IPS-20b (cell line): ENCODE data around the gene SEC14L3.
"Not testable (repeated sequence)": the region's sequence is repeated elsewhere in the genome, so short reads cannot be mapped to it uniquely, and the experiment has no call there.

Source experiments
- H3K27ac ChIP-seq: one replicate; pipeline ENCODE4 v1.5.1; 2013; ENCODE audit warnings: low read length
- H3K27me3 ChIP-seq: 2 replicates; pipeline ENCODE4 v1.6.1; 2013; ENCODE audit warnings: mild to moderate bottlenecking, low read length, inconsistent platforms; ENCODE audit not compliant: insufficient read depth
- H3K36me3 ChIP-seq: 2 replicates; pipeline ENCODE4 v1.6.1; 2013; ENCODE audit warnings: low read depth, mild to moderate bottlenecking, inconsistent platforms, low read length, moderate library complexity; ENCODE audit not compliant: insufficient read depth
- H3K4me1 ChIP-seq: 2 replicates; pipeline ENCODE4 v1.6.1; 2013; ENCODE audit warnings: mild to moderate bottlenecking, control low read depth, inconsistent platforms, low read length, moderate library complexity; ENCODE audit not compliant: insufficient read depth
- H3K4me3 ChIP-seq: 2 replicates; pipeline ENCODE4 v1.5.1; 2013; ENCODE audit warnings: mild to moderate bottlenecking, low read length, inconsistent platforms
- H3K9ac ChIP-seq: 2 replicates; pipeline ENCODE4 v1.6.1; 2013; ENCODE audit warnings: low read depth, mild to moderate bottlenecking, inconsistent platforms, low read length, moderate library complexity
- H3K9me3 ChIP-seq: 2 replicates; pipeline ENCODE4 v1.6.1; 2013; ENCODE audit warnings: mild to moderate bottlenecking, low read depth, low read length, inconsistent platforms; ENCODE audit not compliant: insufficient read depth

Gene SEC14L3

DNA sequence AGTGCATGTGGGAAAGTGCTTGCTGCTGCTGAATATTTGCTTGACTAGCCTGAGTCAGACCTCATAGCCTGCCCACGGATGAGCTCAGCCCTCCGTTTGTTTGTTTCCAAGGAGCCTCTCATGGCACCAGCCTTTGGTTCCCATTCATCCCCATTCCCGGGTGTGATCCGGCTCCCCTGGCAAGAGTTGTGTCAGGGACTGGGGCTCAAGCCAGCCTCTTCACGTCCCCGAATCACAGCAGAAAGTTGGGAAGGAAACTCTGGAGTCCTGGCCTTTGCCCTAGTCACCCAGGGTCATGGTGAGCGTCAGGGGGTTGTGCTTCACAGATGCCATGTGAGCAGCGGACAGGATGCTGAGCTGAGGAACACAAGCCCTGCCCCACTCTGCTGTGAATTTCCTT, 13.8 kb downstream of the SEC14L3 start:
- H3K4me3 ChIP-seq = no peak overlapping the region
- H3K4me1 ChIP-seq = no peaks in the 10 kb centered on the region
- no peaks in the 10 kb centered on the region for H3K9me3 ChIP-seq
- no peak overlapping the region for H3K27ac ChIP-seq
- H3K27me3 ChIP-seq = no peaks in the 10 kb centered on the region
- no peaks in the 10 kb centered on the region for H3K36me3 ChIP-seq
- no peak overlapping the region for H3K9ac ChIP-seq

DNA sequence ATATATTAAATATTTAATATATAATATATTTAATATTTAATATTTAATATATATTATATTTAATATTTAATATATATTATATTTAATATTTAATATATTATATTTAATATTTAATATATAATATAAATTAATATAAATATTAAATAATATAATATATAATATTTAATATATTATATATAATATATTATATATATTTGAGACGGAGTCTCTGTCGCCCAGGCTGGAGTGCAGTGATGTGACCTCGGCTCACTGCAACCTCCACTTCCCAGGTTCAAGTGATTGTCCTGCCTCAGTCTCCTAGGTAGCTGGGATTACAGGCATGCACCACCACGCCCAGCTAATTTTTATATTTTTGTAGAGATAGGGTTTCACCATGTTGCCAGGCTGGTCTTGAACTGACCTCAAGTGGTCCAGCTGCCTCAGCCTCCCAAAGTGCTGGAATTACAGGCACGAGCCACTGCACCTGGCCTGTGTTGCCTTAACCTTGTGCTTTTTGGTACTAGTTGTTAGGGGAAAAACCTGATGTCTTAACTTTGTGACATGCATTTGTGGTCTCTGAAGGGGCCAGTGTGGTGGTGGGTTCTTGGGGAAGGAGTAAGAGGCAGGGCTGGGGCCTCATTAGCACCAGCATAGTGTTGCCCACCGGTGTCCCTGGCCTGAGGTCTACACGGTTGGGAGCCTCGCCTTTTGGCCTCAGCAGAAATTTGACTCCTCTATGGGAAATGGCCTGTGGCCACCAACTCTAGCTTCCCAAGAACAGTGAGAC, 16.6 kb downstream of the SEC14L3 start:
- Histone ChIP-seq H3K27ac (no peak overlapping the region), H3K4me1 (no peaks in the 10 kb centered on the region), H3K9ac (no peak overlapping the region), H3K4me3 (no peak overlapping the region), H3K27me3 (no peaks in the 10 kb centered on the region), H3K9me3 (no peaks in the 10 kb centered on the region), H3K36me3 (no peaks in the 10 kb centered on the region)

DNA sequence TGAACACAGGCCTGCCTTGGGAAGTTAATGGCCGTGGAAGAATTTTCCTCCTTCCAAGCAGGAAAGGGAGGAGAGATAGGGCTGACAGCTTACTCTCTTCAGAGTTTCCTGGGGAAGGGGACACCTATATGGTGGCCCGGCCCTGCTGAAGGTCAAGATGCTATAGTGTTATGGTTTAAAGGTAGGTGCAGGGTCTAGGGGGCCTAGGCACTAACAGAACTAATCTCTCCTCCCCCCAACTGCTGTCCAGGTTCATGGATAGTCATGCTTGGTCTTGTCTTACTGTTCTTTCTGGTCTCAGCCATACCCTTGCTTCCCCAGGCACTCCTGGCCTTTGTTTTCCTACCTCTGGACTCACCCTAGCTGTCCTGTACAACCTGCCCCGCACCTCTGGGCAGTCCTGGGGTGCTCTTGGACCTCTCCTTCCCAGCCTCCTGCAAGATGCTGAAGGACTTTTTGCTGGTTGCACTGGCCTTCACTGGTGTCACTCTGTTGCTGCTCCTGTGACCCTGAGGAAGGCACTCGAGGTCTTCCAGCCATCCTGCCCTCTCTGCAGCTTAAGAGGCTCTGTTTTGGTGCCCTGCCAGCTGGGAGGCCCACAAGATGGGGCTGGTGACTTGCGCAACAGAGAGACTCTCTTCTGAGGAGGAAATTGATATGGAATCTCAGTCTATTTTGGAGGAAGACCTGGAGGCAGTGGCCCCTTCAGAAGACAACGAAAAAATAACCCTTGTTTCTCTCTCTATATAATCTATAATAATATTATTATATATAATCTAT, 17.9 kb downstream of the SEC14L3 start:
- Histone ChIP-seq H3K9ac (no peak overlapping the region), H3K36me3 (no peaks in the 10 kb centered on the region), H3K4me1 (no peaks in the 10 kb centered on the region), H3K27ac (no peak overlapping the region), H3K4me3 (no peak overlapping the region), H3K27me3 (no peaks in the 10 kb centered on the region), H3K9me3 (no peaks in the 10 kb centered on the region)

DNA sequence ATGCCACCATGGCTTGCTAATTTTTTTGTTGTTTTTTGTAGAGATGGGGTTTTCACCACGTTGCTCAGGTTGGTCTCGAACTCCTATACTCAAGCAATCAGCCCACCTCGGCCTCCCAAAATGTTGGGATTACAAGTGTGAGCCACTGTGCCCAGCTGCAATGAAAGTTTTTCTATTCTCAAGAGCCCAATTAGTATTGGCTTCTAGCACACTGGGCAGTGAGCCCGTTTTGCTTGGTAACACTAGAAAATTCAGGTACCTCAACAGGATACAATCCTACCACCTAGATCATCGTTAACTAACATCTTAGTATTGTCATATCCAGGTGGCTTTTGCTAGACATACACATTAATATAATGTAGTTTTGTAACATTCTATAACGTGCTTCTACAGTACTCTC, 19.0 kb downstream of the SEC14L3 start:
- Histone ChIP-seq H3K27me3 (no peaks in the 10 kb centered on the region), H3K4me3 (no peak overlapping the region), H3K4me1 (no peaks in the 10 kb centered on the region), H3K27ac (no peak overlapping the region), H3K9me3 (no peaks in the 10 kb centered on the region), H3K36me3 (no peaks in the 10 kb centered on the region), H3K9ac (no peak overlapping the region)

DNA sequence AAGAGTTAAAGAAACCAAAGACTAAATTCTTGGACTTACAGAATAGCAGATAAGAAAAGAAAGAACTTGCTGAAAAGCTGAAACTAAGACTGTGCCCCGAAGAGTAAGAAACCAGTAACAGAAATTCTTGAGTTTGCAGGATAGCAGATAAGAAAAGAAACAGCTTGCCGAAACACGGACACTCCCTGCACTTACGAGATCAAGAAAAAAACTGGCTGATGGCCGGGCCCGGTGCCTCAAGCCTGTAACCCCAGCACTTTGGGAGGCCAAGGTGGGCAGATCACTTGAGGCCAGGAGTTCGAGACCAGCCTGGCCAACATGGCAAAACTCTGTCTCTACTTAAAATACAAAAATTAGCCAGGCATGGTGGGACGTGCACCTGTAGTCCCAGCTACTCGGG, 20.3 kb downstream of the SEC14L3 start:
- not testable (repeated sequence) for H3K36me3 ChIP-seq, H3K9me3 ChIP-seq, H3K4me3 ChIP-seq, H3K27me3 ChIP-seq, H3K9ac ChIP-seq, H3K4me1 ChIP-seq, H3K27ac ChIP-seq

DNA sequence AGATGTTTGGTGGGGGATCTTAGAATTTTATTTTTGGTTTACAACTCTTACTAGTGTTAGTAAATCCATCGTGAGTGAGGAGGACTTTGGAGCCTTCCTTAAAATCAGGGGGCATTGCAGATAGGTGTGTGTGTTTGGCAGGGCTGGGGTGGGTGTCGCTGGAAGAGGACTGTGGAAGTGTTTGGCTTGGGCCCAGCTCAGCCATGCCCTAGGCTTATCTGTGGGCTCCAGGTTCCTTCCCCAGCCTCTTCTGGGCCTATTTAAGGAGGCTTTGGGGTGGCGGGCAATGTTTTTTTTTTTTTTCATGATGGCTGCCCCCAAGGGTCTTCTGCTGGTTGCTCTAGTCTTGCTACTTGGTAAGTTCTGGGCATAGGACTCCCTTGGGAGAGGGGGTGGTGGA, 24.2 kb downstream of the SEC14L3 start:
- Histone ChIP-seq H3K27ac (no peak overlapping the region), H3K9ac (no peak overlapping the region), H3K36me3 (no peaks in the 10 kb centered on the region), H3K4me3 (no peak overlapping the region), H3K27me3 (no peaks in the 10 kb centered on the region), H3K9me3 (no peaks in the 10 kb centered on the region), H3K4me1 (peaks cover 5% of the 10 kb centered on the region; the same call in 1 of the 2 replicates)

DNA sequence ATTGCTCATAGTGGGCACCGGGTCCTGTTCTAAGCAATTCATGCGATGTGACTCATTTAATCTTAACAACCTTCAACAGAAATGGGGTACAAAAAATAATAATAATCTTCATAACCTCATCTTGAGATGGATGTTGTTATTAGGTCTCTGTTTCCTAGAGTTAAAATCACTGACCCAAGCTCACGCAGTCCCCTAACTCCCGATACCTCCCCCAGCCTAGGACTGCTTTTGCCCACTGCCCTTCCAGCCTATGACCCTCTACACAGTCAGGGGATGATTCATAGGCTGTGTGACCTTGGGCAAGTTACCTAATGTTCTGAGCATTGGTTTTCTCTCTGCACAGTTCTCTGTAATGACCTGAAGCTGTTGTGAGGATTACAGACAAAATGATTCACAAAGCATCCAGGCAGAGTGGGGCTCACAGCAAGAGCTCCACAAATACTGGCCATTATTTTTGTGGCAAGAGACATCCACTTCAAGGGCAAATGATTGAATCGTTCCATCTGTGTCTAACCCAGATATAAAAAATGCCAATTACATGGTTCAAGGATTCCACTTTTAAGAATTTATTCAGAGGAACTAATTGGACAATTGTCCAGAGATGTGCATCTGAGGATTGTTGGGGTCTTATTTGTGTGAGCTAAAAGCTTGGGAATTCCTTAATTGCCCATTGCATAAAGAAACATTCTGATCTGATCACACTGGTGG, 26.2 kb downstream of the SEC14L3 start:
- Histone ChIP-seq H3K9me3 (no peaks in the 10 kb centered on the region), H3K4me3 (no peak overlapping the region), H3K4me1 (peaks cover 5% of the 10 kb centered on the region; the same call in 1 of the 2 replicates), H3K27me3 (no peaks in the 10 kb centered on the region), H3K36me3 (no peaks in the 10 kb centered on the region), H3K27ac (no peak overlapping the region), H3K9ac (no peak overlapping the region)

DNA sequence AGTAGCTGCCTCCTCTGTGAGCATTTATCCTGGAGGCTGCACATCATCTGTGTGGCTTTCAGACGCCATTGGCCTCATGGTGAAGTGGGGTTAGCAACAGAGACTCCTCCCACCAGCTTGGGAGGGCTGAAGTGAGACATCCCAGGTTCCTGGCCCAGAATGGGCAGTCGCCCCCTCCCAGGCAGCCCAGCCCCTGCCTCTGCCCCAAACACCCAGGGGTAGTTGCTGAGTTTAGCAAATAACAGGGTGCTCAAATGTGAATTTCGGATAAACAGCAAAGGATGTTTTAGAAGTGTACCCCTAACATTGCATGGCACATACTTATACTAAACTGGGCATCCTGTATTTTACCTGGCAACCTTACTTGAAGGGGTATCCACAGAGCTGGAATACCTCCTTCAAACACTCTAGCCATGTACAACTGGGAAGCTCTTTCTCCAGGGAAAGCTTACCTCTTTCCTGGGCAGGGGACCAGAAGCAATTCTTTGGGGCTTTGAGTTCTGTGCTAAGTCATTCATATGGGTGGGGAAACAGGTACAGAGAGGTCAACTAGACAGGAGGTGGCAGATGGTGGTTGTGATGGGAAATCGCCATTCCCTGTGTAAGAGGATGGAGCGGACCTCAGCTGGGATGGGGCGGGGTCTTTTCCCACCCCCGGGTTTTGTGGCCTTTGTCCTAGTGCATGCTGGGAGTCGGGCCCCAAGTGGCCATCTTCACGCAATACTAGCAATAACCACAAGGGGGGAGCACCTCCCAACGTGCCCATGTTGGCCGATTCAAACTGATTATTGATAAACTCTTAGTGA, 27.0 kb downstream of the SEC14L3 start:
- Histone ChIP-seq H3K27me3 (no peaks in the 10 kb centered on the region), H3K9me3 (no peaks in the 10 kb centered on the region), H3K4me3 (peak overlapping the region; percentile 54), H3K9ac (peak overlapping the region; percentile 24; the same call in 1 of the 2 replicates), H3K27ac (peak overlapping the region; percentile 6), H3K36me3 (no peaks in the 10 kb centered on the region), H3K4me1 (peaks cover 5% of the 10 kb centered on the region; the same call in 1 of the 2 replicates)

DNA sequence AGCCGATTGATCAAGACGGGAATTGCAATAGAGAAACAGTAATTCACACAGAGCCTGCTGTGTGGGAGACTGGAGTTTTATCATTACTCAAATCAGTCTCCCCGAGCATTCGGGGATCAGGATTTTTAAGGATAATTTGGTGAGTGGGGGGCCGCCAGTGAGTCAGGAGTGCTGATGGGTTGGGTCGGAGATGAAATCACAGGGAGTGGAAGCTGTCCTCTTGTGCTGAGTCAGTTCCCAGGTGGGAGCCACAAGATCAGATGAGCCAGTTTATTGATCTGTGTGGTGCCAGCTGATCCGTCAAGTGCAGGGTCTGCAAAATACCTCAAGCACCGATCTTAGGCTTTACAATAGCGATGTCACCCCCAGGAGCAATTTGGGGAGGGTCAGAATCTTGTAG, 30.7 kb downstream of the SEC14L3 start:
- H3K36me3 ChIP-seq = no peaks in the 10 kb centered on the region
- H3K4me3 ChIP-seq = no peak overlapping the region
- H3K27me3 ChIP-seq = no peaks in the 10 kb centered on the region
- H3K27ac ChIP-seq = no peak overlapping the region
- peaks cover 5% of the 10 kb centered on the region; the same call in 1 of the 2 replicates for H3K4me1 ChIP-seq
- no peak overlapping the region for H3K9ac ChIP-seq
- no peaks in the 10 kb centered on the region for H3K9me3 ChIP-seq

DNA sequence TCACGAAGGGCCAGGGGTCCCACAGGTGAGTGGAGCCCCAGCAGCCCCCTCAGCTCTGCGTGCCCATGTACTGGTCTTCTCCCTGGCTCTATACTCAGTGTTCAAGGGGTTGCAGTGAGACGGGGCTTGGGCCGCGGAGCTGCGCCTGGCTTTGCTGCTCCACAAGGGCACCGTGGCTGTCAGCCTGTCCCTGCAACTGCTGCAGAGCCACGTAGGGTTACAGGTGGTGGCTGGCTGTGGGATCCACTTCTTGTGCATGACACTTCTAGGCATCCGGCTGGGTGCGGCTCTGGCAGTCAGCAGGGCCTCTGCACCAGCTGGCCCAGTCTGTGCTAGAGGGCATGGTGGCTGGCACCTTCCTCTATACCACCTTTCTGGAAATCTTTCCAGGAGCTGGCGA, 32.0 kb downstream of the SEC14L3 start:
- Histone ChIP-seq H3K27me3 (no peaks in the 10 kb centered on the region), H3K4me1 (peaks cover 3% of the 10 kb centered on the region; the same call in 1 of the 2 replicates), H3K27ac (no peak overlapping the region)

DNA sequence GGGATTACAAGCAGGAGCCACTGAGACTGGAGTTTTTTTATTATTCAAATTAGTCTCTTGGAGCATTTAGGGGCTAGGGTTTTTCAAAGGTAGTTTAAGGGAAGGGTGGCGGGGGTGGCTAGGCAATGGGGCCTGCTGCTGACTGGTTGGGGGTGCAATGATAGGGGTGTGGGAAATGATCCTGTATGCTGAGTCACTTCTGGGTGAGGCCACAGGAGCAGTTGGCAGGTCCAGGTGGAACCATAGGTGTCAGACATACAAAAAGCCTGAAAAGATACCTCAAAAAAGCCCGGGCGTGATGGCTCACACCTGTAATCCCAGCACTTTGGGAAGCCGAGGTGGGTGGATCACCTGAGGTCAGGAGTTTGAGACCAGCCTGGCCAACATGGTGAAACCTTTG, 32.6 kb downstream of the SEC14L3 start:
- Histone ChIP-seq H3K27me3 (no peaks in the 10 kb centered on the region), H3K4me1 (no peaks in the 10 kb centered on the region), H3K9me3 (no peaks in the 10 kb centered on the region), H3K9ac (no peak overlapping the region), H3K36me3 (no peaks in the 10 kb centered on the region), H3K4me3 (no peak overlapping the region), H3K27ac (no peak overlapping the region)

More for the DNA sequence above, 32.0 kb downstream of the SEC14L3 start:
- Histone ChIP-seq H3K9ac (no peak overlapping the region), H3K4me3 (no peak overlapping the region), H3K9me3 (no peaks in the 10 kb centered on the region), H3K36me3 (no peaks in the 10 kb centered on the region)
